DMS153 (cell line): Measurements from ENCODE around the gene HIC1.
"Not testable (repeated sequence)": the region's sequence is repeated elsewhere in the genome, so short reads cannot be mapped to it uniquely, and the experiment has no call there.

Source experiments
- DNase-seq: peaks from one replicate; lab custom pipeline; 2025; lab: John Stamatoyannopoulos, UW

Gene HIC1, protein sequence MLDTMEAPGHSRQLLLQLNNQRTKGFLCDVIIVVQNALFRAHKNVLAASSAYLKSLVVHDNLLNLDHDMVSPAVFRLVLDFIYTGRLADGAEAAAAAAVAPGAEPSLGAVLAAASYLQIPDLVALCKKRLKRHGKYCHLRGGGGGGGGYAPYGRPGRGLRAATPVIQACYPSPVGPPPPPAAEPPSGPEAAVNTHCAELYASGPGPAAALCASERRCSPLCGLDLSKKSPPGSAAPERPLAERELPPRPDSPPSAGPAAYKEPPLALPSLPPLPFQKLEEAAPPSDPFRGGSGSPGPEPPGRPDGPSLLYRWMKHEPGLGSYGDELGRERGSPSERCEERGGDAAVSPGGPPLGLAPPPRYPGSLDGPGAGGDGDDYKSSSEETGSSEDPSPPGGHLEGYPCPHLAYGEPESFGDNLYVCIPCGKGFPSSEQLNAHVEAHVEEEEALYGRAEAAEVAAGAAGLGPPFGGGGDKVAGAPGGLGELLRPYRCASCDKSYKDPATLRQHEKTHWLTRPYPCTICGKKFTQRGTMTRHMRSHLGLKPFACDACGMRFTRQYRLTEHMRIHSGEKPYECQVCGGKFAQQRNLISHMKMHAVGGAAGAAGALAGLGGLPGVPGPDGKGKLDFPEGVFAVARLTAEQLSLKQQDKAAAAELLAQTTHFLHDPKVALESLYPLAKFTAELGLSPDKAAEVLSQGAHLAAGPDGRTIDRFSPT

DNA sequence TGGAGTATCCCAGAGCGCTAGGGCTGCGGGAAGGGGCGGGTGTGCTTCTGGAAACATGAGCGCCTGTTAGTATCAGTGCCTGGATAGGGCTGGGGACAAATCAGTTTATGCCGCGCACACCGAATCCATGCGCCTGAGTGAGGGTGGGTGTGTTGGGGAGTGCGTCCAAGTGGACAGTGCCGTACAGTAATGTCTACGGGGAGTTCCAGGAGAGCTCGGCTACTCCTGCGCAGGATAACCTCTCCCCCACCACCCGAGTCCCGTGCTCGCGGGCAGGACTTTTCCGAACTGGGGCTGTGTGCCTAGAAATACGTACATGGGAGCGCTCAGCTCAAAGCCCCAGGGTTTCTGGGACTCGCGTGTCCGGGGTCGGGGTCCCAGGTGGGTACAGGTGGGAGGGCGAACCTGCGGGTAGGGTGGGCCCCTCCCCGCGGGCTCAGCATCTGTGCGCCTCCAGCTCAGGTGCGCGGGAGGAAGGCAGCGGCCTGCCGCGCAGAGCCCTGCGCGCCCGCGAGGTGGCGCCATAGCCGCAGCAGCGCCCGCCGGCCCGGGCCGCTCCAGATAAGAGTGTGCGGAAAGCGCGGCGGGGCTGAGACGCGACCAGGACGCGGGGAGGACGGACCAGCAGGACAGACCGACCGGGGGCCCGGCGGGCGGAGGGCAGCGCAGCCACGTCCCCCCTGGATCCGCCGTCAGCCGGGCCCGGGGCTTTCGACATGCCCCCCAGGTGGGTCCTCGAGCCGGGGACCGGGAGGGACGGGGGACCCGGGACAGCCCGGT lies at the start of gene HIC1:
TSS of gene HIC1 (plus strand) at position 592 of the 780 bp plus-strand sequence. CDS start 1,588 bp downstream, outside the sequence.
- DNase-seq, result peak; percentile 9

DNA sequence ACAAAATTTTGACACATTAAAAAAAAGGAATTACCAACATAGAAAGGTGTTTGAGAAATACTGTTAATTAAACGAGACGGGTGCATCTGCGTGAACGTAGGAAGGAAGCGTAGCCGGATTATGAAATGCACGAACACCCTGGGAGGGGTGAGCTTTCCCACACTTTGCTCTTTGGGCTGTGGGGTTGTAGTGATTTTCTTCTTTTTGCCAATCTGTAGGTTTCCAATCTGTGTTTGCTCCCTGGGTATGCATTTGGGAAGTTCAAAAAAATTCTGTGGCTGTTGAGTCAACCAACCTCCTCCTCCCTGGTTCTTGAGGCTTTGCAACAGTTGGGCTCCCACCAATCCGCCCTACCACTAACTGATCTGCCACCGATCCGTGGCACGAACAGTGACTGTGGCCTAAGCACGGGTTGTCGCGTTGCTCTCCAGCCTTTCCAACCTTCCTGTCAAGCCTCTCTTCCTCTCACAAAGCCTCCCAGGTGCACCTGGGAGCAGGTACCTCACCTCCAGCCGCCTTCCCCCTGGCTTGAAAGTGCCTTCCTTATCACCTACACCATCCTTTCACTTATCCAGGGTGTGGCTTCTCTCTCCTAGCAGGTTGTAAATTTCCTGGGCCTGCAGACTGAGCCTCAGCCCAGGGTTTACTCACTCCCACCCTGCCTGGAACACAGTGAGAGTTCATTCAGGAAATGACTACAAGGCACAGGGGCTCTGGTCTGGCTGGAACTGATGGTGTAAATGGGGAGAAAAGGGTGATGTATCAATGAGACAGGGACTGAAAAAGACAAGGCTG lies 46.4 kb upstream of the HIC1 start:
- no peak for DNase-seq

DNA sequence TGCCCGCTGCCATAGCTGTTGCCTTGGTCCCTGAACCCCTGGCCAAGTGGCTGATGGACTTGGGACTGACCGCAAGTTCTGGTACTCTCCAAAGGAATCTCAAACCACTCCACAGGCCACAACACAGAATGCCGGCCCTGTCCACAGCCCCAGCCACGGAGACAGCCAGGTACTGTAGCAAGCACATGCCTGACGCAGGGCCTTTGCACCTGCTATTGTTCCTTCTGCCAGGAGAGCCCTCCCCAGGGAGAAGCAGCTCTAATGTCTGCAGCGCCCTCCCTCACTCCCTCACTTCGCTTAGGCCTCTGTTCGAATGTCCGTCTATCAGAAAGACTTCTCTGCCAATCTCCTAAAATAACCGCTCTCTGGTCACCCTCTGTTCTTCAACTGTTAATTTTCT lies 45.2 kb upstream of the HIC1 start:
- no peak for DNase-seq

DNA sequence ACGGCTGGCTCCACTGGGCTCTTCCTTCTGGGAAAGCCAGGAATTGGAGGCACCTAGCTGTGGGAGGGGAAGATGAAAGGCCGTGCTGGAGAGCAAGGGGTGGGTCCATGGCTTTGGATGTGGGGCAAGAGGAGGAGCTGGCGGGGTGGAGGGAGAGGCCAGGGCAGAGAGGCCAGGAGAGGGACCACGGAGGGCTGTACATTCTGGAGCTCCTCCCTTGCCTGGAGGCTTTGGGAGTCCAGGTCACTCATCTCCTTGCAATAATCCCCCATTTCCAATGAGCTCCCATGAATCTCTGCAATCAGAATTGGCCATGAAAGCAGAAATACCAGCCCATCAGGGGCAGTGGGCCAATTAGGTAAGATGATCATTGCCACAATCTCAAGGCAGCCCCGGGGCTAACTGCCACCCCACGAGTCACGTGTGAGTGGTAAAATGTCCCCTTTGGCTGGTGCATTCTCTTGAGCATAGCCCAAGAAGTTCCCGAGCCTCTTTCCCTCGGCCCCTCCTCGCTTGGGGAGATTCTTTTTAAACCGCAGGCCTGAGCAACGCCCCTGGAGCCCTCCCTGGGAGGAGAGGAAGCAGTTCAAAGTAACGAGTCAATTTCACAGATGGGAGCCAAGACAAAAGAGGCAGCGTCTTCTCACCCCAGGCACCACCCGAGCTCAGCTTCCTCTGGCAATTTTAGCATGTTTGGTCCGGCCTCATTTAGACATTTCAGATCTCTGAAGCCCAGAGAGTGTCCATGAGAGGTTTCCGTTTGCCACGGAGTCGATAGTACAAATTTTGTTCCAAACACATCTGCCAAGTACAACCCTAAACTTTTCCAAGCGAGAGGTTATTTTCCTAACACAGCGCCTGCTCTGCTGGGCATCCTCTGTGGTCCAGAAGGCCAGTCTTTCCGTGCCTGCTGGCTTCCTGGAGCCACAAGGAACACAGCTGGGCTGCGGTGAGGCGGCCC lies 43.2 kb upstream of the HIC1 start:
- DNase-seq, result no peak

DNA sequence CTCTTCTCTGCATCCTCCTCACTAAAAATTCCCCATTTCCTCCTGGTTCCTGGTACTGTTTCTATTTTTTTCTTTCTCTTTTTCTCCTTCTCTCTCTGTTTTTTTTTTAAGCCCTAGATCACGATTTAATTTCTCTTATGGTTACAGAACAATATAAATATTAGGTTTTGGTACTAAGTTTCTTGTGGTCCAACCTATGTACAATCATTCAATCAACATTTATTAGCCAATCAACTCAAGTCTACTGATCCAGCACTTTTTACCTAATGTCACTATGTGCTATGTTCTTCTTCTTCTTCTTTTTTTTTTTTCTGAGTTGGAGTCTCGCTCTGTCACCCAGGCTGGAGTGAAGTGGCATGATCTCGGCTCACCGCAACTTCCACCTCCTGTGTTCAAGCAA lies 42.4 kb upstream of the HIC1 start:
- no peak for DNase-seq

DNA sequence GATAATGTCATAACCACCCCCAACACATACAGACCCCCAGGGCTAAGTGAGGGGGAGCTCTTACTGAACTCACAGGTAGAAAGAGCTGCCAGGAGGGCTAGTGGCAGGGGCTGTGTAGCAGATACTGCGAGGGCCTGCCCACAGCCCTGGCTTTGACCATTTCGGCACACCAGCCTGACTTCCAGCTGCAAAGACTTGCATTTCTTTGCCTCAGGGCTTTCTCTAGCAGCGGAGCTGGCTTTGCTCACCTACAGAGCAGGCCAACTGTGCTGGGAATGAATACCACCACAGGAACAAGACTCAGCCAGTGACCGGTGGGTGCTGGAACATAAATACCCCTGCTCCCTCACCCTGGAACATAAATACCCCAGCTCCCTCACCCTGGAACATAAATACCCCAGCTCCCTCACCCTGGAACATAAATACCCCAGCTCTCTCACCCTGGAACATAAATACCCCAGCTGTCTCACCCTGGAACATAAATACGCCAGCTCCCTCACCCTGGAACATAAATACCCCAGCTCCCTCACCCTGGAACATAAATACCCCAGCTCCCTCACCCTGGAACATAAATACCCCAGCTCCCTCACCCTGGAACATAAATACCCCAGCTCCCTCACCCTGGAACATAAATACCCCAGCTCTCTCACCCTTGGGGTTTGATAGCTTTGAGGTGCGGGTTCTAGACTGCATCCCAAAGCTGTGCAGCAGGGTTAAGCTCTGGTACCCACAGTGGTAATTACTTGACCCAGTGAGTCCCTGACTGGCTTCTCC lies 41.5 kb upstream of the HIC1 start:
- DNase-seq, result not testable (repeated sequence)

DNA sequence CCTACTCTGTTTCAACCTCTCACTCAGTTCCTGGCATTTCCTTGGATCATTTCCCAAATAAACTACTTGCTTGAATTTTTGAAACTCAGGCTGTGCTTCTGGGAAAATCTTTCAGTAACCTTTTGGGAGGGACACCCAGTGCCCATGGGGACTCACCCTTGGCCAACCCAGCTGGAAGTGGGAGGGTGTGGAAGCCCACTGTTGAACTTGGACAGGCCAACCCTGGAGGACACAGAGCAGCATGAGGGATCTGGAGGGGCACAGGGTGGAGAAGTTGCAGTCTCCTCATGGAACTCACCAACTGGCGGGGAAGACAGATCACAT lies 40.9 kb upstream of the HIC1 start:
- DNase-seq, result no peak

DNA sequence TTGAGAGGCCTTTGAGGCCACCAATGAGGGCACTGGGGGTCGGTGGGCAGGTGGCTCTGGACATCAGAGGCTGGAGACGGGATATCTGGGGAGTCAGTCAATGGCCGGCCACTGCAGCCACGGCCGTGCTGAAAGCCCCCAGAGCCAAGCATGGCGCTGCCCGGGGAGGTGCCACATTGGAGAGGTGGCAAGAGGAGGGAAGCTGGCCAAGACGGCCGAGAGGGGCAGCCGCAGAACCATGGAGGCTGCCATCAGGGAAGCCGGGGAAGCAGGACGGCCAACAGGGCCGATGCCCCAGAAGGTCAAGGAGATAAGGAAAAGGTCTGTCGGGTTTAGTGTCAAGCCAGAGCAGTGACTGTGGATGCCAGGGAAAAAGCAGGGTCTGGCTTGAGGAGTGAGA lies 39.6 kb upstream of the HIC1 start:
- DNase-seq, result no peak

DNA sequence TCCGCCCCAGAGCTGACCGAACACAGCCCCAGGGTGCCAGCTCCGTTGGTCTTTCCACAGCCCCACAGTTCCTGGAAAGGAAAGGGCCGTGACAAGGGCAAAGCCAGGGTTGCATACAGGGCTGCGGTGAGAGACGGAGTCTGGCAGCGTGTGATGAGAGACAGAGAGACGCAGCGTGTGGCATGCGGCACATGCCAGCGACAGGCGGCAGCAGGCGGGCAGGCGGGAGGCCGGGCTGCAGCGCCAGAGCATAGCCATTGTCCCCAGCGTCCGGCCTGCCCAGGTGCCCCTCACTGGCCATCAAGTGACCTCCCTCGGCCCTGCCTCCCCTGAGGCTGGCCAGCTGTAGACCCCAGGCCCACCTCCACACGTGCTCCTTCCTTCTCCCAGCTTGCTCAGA lies 38.4 kb upstream of the HIC1 start:
- no peak for DNase-seq

DNA sequence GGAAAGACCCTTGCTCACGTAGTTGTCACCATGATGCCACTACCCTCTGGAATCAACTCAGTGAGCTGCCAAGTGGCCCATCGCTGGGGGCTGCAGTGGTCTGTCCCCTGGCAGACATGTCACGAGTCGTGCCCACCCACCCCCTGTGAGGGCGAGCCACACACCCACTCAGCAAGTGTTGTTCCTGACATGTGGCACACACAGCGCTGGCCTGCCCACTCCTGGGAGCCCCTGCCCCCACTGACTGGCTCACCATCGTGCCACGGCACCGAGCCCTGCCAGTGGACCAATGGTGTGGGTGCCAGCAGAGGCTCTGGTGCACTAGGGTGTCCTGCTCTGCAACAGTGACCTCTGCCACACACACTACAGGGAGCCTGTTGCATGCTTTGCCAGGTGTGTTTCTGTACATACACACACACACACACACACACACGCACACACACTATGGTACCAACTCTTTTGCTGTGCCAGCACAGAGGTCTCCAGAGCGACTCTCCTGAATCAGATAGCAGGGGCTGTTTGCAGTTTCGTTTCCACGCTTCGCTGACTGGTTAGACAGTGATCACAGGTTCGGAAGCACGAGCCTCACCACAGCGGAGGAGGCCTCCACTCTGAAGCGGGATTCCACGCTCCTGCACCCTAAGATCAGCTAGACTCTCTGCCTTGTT lies 37.5 kb upstream of the HIC1 start:
- no peak for DNase-seq

DNA sequence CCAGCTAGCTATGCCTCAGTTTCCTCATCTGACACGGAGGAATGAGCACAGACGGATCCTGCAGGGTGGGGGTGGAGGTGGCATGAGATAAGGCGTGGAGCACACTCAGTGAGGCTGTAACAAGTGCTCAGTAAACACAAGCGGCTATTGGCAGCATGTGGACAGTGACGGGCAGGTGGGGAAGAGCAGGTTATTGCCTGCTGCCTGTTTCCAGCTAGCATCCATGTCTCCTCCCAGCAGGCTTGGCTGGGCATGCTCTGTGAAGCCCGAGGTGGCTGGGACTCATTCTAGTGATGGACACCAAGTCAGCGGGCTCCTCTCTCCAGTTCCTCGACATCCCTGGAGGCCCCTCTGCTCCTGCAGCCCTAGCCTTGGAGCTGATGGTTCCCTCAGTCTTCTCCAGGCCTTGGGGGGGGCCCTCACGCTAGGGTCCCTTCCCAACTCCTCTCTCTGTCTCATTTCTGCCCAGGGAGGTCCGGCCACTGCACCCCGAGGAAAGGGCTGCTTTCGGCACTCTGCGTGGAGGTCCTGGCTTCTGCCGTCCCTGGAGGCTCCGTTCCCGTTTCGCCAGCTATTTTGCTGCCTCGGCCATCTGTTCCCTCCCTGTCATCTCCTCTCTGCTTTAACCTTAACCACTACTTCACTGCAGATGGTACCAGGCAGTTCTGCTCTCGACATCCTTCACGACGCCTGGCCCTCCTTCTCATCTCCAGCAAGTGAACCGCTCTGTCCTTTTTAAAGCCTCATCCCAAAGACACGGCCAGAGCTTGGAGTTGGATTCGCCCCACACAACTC lies 36.0 kb upstream of the HIC1 start:
- peak; percentile 7 for DNase-seq

DNA sequence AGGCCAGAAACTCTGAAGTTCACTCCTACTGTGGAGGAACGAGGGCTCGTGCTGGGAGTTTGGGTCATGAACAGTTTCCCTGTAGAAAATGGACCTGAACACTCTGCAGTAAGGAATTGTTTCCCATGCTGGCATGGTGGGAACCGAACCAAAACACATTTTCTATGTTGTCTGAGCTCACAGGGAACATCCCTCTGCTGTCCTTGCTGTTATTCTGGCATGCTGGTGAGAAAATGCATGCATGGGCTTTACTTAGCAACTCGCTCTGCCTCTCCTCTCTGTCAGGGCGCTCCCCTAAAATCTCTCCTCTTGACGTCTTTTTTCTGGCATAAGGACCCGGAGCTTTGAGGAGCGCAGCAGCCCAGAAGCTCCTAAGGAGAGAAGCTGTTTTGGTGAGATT lies 35.2 kb upstream of the HIC1 start:
- DNase-seq, result no peak

DNA sequence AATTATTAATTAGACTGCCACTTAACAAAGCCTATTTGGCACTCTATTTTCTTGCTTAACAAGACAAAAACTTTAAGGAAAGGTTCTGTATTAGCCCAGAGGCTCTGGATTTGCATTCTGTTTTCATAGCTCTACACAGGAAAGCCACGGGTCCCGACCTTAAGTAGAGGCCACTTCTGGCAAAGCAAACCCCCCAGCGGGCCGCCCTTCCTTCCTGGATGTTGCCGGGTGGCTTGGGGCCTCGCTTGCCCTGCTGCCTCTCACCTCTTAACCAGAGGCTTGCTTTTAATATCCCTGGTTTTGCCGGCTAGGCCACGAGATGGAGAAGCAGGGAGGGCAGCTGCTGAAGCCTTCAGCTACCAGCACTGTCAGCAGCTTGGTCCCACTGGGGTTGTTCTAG lies 34.2 kb upstream of the HIC1 start:
- no peak for DNase-seq

DNA sequence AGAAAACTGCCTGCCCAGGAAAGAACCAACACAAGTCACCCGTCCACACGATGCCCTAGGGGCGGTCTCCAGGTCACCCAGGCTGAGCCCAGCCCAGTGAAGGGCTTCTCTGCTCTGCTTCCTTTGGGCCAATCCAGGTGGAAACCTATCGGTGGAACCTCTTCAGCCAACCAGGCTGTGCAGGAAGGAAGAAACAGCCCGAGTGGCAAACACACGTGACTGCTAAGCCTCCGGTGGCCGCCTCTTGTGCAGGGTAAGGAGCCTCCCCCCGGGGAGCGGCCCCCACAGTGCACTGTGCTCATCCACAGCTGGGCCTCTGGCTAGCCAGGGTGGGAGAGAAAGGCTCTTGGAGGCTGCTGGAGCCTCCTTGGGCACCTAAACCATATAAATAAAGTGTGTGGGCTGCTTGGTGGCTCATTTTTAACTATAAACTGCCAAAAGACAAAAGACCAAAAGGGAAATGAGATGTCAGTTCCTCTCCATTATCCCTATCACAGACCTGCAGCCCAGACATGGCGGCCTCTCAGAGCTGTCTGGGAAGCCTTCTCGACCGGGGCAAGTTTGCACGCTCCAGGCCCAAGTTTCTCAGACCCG lies 32.2 kb upstream of the HIC1 start:
- no peak for DNase-seq

DNA sequence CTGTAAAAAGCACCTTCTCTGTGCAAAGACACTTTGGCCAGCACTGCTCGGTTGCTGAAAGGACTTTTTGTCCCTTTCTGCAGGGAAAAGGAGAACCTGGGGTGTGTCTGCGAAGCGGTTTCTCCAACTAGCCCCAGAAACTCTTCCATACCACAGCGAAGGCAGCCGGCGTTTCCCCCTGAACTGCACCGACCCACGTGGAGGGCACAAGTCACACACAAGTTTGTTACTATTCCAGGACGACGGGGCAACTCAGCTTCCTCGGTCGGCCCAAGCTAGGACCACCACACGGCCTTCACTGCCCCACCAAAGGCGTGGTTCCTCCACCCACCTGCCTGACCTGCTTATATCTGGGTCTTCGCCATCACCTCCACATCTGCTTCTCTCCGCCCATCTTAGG lies 31.6 kb upstream of the HIC1 start:
- no peak for DNase-seq

DNA sequence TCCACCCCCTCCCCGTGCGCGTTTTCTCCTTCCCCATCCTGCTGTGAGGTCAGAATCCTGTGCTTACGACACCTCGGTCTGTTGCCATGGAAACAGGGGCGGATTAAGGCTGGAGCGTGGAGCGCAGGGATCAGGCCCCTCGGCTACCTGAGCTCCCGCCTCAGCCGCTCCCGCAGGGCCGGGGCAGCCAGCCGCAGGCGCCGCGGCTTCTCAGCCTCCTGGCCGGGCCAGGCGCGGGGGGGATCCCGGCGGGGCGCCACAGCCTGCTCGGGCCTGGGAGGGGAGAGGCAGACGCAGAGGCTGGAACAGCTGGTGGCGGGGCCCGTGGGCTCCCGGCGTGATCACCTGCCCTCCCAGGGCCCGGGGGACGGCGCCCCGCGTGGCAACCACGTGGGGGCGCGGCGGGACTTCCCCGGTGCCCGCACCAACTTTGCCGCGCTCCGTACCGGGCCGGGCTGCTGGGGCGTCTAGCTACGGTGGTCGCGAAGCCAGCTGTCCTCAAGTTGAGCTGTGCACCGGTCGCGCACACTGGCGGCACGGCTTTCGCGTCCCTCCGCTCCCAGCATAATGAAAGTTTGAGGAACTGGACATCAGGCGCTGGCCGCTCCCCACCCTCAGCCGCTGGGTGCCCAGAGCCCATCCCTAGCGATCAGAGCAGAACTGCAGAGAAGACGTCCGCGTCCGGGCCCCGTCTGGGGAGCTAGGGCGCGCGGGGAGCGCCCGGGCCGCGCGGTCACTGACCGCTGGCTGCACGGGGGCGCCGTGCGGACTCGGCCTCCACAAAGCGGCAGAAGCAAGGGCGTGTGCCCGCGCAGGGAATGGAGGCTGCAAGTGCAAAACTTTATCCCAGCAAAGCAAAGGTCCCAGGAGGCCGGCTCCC lies 31.0 kb upstream of the HIC1 start:
- DNase-seq, result no peak

DNA sequence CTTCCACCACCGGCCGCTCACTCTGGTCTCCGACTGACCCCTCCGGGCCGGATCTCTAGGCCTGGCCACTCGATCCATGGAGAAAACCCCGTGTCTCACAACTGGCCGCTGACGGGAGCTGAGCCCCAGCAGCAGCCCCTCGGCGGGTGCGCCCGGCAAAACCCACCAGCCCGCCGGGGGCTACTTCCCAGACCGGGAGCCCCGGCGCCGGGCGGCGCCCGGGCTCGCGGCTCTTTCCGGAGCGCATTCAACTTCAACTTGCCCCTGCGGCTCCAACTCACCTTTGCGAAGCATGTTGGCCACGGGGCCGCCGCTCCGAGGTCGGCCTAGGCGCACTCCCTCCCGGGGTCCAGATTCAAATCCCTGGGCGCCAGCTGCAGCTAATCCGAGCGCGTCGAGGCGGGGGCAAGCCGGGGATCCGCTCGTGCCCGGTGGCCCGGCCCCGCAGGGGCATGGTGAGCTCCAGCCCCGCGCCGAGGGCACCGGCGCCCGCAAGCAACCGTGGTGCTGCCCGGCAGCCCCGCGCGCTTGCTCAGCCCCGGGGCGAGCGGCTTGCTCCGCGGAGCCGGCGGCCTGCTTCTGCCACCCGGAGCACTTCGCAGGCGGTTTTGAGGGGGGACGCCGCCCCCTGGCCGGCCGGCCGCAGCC lies 30.2 kb upstream of the HIC1 start:
- no peak for DNase-seq
